HG03064 (cell line): ENCODE data around the gene PSD4.
"Not testable (repeated sequence)": the region's sequence is repeated elsewhere in the genome, so short reads cannot be mapped to it uniquely, and the experiment has no call there.

Experiments
- ATAC-seq: cut with Tn5 transposase; IDR thresholded peaks from one replicate; pipeline ENCODE4 v1.9.1; 2021; ENCODE audit warnings: low read depth; ENCODE audit not compliant: unreplicated experiment

PSD4 gene

DNA sequence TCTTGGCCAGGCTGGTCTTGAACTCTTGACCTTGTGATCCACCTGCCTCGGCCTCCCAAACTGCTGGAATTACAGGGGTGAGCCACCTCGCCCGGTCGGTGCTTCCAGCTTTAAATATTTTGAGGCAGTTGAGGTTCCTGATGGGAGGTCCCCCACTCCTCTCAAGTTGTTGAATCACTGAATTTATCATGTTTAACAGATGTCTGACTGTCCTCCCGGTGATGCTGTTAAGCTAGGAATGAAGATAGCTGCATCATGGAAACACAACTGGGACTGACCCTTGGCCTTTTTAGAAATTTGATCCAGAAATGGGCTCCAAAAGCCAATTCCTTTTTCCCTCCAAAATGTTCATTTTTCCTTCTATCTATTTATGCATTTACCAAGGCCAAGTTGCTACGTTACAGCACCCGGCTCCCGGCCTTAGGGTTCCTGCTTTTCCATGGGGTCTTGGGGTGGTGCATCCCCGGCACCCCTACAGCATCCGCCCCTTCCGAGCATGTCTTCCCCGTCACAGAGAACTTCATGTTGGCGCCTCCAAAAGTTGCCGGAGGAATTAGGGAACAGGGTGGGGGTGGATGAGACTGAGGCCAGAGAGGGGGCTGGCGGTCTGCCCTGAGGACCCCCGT, 61.1 kb downstream of the PSD4 start:
- ATAC-seq, result no peak

DNA sequence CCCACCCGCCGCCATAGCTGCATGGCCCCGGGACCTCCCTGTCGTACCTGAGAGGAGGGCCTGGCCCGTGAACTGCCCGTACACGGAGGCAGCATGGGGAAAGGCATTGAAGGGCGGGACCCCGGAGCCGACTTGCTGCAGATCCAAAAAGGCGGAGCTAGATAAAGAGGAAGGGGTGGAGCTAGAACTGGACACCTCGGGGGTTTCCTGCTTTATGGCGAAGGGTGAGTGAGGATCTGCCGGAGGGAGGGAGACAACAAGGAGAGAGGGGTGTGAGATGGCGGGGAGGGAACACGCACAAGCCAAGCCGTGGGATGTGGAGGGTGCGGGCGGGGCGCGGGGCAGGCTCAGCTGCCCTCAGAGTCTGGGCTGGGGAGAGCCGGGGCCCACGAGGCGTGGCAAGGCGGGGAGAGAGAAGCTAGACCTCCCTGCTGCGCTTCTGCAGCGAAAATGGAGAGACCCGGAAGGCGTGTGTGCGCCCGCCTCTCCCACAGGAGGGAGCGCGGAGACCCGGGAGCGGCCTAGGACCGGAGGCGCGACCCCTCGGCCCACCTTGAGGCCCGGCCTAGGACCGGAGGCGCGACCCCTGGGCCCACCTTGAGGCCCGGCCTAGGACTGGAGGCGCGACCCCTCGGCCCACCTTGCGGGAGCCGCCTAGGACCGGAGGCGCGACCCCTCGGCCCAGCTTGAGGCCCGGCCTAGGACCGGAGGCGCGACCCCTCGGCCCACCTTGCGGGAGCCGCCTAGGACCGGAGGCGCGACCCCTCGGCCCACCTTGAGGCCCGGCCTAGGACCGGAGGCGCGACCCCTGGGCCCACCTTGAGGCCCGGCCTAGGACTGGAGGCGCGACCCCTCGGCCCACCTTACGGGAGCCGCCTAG, 61.8 kb downstream of the PSD4 start:
- ATAC-seq, result not testable (repeated sequence)

DNA sequence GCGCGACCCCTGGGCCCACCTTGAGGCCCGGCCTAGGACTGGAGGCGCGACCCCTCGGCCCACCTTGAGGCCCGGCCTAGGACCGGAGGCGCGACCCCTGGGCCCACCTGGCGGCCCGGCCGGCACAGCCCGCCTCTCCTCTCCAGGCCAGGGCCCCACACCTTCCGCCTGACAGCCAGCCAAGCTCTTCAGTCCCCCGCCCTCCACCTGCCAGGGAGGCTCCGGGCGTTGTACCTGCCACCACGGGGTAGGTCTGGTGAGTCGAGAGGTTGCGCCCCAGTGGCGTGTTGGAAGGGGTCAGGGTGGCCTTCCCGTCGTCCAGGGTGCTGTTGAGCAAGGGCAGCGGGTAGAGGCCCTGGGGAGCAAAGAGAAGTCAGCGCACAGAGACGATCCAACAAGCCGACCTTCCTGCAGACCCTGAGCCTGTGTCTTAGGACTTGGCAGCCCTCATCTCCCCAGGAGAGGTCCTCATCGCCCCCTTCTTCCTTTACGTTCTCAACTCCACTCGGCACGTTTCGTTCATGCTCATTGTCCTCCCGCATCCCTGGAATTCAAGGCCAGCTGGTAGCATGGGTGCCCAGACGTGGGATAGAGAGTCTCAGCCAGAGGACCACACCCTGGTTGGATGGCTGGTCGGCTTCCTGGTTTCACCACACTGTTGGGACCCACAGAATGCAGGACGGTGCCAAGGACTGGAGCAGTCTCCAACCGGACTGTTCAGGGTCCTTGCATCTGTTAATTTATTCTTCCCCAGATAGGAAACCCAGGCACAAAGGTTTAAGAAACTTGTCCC, 62.8 kb downstream of the PSD4 start:
- no peak for ATAC-seq

DNA sequence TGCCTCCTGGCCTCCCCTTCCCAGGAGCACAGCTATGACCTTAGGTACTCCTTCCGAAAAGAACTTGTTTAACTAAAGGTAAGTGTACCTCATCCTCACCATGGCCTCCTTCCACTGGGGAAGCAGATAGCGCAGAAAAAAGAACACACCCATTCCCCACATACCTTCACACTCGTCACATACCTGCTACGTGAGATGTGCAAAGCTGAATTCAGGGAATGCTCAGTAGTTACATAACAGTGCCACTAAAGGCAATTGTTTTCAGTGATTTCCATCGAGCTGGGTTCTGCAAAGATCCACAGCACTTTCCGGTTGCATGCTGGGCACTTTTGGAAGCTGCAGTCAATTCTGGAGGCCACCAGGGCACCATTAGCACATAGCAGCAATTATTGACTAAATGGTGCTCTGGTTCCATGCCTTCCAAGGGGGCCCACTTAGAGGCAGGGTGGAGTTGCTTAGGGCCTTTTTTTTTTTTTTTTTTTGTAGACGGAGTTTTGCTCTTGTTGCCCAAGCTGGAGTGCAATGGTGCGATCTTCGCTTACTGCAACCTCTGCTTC, 63.9 kb downstream of the PSD4 start:
- no peak for ATAC-seq

DNA sequence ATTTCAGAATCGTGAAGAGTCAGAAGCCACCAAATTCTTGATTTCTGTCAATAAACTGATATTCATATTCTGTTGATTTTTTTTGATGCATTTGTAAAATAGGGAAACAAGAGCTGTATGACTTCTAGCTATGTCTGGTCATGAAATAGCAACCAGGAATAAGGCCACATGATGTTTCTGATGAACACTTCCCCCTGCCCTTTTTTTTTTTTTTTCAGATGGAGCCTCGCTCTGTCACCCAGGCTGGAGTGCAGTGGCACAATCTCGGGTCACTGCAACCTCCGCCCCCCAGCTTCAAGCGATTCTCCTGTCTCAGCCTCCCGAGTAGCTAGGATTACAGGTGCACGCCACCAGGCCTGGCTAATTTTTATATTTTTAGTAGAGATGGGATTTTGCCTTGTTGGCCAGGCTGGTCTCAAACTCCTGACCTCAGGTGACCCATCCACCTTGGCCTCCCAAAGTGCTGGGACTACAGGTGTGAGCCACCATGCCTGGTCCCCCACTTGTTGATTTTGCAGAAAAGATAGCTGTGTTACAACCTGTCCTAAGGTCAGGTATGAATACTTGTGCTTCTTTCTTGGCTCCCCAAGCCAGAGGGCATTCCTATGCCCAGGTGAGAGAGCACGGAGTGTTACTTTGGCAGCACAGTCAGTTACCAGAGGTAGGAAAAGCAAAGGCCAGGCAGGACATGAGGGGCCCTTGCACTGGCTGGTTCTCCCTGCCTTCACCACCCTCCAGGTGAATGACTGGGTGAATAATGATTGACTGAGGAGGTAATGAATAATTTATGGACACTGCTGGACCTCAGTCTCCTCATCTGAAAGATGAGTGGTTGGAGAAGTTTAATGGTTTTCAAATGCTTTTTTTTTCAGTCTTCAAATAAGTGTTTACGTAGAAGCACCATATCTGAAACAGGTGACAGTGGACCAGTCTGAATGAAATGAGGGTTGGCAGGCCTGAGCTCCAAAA, 65.4 kb downstream of the PSD4 start:
- ATAC-seq, result no peak

DNA sequence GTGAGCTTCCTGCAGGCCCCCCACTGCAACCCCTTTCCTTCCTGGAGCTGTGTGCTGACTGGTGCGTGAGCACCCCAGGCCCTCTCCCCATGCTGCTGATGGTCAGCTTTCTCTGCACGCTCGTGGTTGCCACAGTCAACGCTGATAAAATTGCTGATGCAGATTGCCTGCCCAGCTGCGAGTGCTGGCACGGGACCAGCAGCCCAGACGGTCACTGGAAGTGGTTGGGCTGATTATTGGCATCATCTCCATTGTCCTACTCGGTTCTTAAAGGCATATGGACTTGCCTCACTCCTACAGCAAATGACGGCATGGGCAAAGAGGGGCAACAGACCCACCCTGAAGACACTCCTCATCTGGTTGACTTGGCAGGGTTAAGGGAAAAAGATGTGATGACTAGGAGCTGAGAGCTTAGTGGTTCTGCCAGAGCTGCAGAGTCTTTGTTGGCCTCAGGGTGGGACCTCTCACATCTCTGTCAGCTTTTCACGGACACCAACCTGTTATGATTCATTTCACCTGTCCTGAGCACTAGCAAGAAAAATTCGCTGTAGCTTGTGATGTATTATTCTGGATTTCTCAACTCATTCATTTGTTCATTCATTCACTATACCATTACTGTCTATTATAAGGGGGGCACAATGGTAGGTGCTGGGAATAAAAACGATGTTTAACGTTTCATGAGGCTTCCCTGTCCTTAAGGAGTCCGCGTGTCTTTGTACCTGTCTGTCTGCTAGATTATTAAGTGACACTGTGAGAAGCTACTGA, 66.6 kb downstream of the PSD4 start:
- no peak for ATAC-seq

DNA sequence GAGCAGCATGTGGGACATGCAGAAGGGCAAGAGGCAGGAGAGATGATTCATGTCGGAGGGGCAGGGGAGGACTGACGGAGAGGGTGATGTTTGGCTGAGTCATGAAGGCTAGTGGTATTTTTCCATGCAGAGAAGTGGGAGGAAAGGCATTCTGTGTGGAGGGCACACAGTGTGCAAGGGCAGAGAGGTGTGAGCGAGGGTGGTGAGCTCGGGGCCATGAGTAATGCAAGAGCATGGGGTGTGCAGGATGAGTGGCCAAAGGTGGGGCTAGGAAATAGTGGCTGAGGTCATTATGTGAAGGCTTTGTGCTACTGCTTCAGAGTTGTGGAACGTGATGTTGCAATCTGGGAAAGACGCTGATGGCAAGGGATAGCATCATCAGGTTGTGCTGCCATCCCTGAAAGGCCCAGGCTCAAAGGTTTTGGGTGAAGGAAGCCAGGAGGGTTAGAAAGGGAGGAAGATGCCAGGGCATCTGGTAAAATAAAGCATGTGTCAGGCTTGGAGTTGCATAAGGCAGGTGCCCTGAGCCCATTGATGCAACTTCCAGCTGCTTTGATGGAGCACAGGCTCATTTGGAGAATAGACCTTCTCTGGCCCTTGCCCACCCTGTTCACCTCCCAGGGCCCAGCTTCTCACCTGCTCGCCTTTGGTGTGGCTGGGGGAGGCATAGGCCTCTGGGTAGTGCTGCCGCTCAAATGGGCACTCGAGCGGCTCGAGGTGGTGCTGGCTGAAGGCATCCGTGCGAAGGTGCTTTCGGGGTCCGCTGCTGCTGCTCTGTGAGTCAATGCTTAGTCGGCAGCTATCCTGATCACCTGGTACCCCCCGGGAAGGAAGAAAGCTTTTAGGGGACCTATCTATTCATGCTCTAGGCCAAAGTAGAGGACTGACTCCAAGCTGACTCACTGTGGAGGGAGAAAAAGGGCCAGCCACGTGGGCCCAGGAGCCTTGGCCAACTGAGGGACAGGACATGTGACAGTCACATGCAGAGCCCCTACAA, 67.4 kb downstream of the PSD4 start:
- no peak for ATAC-seq

DNA sequence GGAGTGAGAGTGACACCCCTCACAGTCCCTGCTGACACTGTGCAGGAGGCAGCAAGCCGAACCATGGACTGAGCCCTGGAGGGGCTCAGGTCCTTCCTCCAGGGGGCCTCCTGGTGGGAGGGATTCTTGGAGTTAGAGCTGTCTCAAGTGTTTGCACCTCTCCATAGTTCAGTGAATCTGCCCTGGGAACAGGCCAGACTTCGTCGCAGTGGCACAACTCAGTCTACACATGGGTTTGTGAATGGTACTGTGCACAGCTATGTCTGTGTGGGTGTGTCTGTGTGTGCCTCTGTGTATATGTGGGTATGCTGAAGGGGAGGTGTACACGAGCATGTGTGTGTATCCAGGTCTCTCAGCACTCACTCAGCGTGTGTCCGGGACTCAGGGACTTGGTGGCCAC, 68.6 kb downstream of the PSD4 start:
- no peak for ATAC-seq

DNA sequence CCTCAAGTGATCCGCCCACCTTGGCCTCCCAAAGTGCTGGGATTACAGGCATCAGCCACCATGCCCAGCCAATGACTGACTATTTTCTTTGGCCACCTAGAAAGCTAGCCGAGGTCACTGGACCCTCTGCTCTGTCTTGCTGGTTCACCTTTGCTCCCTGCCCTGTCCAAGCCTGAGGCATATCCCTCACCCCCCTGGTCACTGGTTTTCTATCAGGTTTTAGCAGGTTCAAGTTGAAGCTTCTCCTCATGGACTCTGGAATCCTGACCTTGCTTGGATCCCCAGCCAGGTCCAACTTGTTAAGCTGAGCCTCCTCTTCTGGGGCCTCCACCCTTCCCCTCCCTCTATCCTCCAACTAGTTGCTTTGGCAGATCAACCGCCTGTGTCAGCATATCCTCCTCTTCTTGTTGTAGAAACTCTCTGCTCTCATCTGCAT, 71.5 kb downstream of the PSD4 start:
- no peak for ATAC-seq

DNA sequence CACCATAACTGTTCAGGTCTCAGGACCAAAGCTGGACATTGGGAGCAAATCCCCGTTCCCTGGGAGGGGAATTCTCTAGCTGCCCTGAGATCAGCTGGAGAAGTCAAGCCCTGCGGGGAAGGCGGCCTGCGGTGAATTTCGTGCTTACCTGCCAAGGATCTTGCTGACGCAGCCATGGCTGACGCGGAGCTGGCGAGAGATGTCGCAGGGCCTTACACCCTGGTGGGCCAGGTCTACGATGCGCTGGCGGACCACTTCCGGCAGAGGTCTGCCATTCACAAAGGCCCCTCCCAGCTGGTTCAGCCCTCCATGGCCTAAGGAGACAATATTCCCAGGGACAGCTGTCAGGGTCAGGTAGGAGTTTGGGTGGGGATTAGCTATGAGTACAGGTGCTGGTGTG, 72.8 kb downstream of the PSD4 start:
- ATAC-seq, result no peak

DNA sequence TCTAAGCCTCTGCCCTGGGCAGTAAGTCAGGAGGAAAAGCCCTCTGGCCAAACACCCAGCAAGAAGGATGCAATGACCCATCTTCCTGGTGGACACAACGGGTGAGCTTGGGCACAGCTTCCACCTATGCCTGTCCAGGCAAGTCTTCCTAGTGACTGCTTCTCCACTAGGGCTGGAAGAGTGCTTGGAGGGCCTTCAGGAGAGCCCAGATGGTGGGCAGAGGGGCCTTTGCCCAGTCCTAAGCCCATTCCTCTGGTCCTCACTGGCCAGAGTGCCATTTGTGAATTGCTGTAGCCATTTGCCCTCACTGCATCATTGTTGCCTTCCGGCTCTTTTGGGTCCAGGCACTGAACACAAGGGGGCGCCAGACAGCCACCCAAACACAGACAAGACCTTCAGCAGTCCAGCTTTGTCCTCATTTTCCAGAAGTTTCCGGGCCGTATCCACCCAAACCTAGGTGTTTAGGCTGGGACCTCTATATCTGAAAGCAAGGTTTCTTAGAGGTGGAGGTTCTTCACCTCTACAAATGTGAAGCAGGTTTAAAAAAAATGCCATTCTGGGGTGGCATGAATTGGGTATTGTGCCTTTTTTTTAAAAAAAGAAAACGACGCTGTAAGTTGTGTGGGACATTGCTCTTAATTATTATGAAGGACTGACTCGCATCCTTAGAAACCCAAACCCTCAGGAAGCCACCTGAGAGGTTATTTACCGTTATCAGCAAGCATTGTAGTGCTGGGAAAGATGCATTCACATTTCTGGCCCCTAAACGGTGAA, 75.4 kb downstream of the PSD4 start:
- no peak for ATAC-seq

DNA sequence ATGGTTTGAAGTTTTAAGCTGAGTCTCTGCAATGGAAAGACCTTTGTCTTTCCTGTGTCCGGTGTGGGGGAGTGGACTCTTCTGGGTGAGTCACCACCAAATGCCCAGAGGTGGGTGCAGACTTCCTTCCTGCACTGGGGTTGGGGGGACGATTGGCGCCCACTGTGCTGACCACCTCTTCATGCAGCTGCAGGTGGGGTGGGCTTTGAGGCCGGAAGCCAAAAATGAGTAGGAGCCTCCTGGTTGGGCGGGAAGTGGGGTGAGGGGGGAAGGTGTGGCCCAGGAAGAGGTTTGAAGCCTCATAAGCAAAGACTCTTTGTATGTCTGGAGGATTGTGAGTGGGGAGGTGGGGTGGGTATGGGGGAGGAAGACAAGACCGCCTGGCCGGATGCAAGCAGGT, 77.3 kb downstream of the PSD4 start:
- no peak for ATAC-seq

DNA sequence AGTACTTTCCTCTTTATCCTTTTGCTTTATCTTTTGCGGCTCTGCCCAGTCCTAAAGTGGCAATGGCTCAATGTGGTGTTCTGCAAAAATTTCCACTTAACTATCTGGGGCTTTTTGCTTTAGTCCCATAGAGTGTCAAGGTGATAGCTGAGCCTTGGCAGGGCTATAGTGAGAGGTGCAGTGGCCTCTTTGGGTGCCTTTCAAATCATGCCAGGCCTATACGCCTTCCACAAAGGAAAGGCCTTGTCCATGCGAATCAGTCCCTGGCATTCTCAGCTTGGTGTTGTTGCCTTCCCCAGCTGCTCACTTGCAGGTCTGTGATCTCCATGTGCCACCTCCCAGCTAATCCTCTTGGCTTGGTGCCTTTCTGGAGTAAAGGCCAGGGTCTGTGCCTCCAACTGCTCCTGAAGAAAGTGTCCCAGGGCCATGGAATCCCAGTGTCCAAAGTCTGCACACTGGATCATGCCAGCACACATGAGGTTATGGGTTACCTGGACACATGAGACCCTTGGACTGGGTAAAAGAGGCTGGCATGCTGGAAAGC, 78.3 kb downstream of the PSD4 start:
- ATAC-seq, result no peak

DNA sequence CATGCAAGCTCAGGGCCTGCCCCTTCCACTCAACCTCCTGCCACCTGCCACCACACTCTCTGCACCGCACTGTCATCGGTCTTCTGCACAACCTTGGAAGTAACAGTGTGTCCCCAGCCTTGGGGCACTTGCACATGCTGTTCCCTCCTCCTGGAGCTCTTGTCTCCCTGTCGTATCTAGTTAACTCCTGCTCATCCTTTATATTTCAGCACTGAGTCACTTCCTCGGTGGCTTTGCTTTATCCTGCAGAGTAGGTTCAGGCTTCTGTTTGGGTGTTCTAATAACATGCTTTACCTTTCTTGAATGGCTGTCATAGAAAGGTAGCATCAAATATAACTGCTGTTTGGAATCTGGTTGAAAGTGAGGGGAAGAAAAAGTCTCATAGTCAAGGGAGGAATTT, 79.7 kb downstream of the PSD4 start:
- ATAC-seq, result no peak

DNA sequence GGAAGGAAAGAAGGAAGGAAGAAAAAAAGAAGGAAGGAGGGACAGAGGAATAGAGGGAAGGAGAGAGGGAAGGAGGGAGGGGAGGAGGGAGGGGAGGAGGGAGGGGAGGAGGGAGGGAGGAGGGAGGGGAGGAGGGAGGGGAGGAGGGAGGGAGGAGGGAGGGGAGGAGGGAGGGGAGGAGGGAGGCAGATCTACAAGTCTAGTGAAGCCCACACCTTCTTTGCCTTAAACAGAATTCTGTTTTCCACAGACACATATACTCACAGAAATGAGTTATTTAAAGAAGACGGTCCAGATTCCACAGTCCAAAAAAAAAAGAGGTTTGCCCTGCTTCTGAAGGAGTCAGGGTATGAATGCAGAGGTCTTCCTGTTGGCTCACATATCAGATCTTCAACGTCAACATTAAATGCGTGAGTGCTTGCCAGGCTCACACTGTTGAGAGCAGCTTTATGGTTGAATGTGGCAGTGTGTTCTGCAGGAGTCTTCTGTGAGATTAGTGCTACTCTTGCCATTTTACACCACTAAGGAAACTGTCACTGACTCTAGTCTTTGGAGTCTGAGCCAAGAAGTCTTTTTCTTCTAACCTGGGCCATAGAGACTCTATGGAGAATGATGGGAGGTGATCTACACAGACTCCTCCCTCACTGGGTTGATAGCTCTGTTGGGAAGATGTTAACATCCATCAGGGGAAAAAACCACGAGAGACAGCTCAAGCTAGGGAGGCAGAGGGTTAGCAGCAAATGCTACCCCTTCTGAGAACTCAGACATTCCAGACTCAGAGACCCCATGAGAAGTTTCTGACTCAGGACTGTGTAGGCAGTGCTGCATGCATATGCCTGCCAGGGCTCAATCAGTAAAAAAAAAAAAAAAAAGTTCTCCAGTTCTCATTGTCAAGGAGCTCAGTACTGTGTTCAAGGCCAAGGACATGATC, 81.6 kb downstream of the PSD4 start:
- ATAC-seq, result no peak
